ENCODE results near the gene ZNF777. TPM values are rescaled to one million over a fixed set of nuclear protein-coding genes. Genes with fewer than 3 reads are reported as not detected.
"Not testable (repeated sequence)": the region's sequence is repeated elsewhere in the genome, so short reads cannot be mapped to it uniquely, and the experiment has no call there.

The ZNF777 gene
- total RNA-seq, 1 experiment from 2014 or later, result 9.9 TPM

DNA sequence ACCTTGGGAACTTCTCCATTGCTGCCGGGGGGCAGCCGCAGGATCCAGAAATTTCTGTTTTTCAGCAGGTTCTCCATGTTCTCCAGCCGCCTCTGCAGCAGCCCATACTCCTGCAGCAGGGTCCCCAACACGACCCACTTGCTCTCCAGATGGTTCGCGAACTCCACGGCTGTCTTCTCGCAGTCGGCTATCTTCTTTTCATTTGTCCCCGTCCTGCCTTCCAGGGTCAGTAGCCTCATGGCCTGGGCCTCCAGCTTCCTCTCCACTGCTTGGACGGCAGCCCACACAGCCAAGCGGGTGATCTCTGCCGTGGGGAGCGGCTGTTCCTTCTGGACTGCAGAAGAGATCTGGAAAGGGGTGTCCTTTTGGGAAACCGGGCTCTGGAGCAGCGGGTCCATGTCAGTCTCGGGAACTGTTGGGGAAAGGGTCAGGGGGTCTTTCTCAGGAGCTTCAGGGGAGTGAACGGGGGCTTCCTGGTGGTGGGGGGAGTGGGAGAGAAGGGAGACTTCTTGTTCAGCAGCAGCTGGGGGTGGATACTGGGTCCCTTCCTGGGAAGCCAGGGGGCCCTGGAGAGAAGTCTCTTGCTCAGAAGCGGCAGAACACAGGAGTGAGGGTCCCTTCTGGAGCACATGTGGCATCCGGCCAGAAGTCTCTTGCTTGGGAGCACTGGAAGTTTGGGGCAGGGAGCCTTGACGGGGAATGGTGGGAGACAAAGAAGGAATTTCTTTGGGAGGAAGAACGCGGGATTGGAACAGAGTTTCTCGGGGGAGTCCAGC is 5.5 kb downstream of the ZNF777 start:
- no peak for DNase-seq (ENCODE audit: low spot score)

GRCh38 chr7:149454750-149455149 is 6.1 kb downstream of the ZNF777 start:
- no peak for DNase-seq (ENCODE audit: low spot score)

DNA sequence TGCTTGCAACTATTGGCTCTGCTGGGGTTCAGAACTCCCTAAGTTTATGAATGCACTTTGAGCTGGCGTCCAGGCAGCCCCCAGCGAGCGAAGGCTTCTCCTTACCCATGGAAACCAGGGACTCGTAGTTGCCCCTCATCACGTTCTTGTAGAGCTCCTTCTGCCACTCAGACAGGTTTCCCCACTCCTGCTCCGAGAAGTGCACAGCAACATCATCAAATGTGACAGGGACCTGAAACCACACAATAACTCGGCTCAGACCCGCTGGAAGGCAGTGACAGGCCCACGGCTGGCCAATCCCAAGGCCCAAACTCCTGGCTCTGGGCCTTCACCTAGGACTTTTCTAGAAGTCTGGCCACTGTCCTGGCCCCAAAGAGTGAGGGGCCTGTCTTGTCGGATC is 6.9 kb downstream of the ZNF777 start:
- DNase-seq (ENCODE audit: low spot score), result no peak

- no peak for DNase-seq (ENCODE audit: low spot score)
Measured at GRCh38 chr7:149450821-149451220, 10.0 kb downstream of the ZNF777 start.

- DNase-seq (ENCODE audit: low spot score), result no peak
Measured at GRCh38 chr7:149449897-149450296, 11.0 kb downstream of the ZNF777 start.

GRCh38 chr7:149448961-149449360 is 11.9 kb downstream of the ZNF777 start:
- DNase-seq (ENCODE audit: low spot score), result no peak

DNA sequence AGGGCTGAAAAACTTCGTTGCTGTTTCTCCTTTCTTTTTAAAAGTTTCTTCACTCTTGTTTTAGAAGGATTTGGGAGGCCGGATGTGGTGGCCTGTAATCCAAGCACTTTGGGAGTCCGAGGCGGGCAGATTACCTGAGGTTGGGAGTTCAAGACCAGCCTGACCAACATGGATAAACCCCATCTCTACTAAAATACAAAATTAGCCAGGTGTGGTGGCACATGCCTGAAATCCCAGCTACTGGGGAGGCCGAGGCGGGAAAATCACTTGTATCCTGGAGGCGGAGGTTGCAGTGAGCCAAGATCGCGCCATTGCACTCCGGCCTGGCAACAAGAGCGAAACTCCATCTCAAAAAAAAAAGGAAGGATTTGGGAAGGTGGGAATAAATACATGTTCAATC is 14.8 kb downstream of the ZNF777 start:
- DNase-seq (ENCODE audit: low spot score), result not testable (repeated sequence)

DNA sequence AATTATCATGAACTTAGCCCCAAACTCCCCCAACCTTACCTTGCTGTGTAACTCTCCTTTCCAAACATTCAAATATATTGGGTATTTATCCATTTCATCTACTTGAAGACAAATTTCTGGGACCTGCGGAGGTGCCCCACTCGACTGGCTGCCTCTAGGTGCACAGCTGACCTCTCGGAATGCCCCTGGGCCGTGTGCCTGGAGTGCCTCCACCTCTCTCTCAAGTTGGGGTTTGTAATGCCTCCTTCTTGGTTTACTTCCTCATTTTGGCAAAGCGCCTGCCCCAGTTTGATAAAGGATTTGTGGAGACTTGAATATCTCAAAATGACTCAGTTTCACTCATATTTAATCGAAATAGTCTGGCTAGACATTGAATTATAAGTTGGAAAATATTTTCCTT is 16.6 kb downstream of the ZNF777 start:
- no peak for DNase-seq (ENCODE audit: low spot score)

GRCh38 chr7:149443523-149443922 is 17.3 kb downstream of the ZNF777 start:
- no peak for DNase-seq (ENCODE audit: low spot score)

GRCh38 chr7:149442924-149443323 is 17.9 kb downstream of the ZNF777 start:
- DNase-seq (ENCODE audit: low spot score), result no peak

- DNase-seq (ENCODE audit: low spot score), result no peak
Measured at GRCh38 chr7:149440222-149440621, 20.6 kb downstream of the ZNF777 start.

DNA sequence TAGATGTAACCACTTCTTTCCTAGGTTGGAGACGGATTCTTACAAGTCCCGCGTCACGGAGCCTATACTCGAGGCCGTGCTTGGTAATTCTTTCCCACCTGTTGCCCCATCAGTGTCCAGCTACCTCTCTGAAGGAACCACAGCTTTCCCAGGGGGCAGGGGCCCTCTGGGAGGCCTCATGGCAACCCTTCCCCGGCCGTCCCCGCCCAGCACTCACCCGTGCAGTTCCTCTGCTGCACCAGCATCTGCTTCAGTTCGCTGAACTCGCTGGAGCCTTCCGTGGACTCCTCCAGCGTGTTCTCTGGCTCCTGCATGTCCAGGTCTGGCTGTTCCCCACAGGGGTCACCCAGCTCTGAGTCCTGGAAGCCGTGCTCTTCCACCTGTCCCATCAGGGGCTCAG is 24.5 kb downstream of the ZNF777 start:
- no peak for DNase-seq (ENCODE audit: low spot score)

GRCh38 chr7:149433124-149433523 is 27.7 kb downstream of the ZNF777 start:
- no peak for DNase-seq (ENCODE audit: low spot score)

DNA sequence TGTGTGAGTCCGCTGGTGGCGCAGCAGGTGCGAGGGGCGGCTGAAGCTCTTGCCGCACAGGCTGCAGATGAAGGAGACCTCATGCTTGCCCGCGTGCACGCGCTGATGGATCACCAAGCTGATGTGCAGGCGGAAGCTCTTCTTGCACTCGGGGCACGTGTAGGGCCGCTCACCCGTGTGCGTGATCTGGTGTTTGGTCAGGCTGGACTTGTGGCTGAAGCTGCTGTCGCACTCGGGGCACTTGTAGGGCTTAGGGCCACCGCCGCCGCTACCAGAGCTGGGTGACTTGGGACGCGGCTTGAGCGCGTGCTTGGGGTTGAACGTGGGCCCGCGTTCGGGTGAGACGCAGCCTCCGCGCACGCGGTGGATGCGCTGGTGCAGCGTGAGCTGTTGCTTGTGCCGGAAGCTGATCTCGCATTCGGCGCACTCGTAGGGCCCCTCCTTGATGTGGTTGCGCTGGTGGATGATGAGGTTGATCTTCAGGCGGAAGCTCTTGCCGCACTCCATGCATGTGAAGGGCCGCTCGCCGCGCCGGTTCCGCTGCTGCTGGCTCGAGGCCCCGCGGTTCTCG is 28.7 kb downstream of the ZNF777 start:
- no peak for DNase-seq (ENCODE audit: low spot score)

- DNase-seq (ENCODE audit: low spot score), result no peak
Measured at GRCh38 chr7:149431486-149432120, 29.3 kb downstream of the ZNF777 start.

- no peak for DNase-seq (ENCODE audit: low spot score)
Measured at GRCh38 chr7:149430192-149430591, 30.7 kb downstream of the ZNF777 start.

DNA sequence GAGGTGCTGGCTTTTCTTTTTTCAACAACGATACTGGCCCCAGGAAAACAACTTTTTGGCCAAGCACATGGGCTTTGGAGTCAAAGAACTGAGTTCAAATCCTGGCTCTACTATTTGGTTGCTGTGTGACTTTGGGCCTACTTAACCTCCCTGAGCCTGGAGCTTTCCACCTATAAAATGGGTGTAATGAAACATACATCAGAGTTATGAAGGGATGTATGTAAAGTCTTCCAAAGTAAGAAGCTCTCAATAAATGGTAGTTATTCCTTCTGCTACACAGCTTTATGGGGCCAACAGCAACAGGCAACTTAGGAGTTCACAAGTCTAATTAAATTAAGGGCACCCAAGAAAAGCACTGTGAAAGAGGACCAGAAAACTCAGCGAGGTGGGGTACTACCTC is 33.0 kb downstream of the ZNF777 start:
- no peak for DNase-seq (ENCODE audit: low spot score)

DNA sequence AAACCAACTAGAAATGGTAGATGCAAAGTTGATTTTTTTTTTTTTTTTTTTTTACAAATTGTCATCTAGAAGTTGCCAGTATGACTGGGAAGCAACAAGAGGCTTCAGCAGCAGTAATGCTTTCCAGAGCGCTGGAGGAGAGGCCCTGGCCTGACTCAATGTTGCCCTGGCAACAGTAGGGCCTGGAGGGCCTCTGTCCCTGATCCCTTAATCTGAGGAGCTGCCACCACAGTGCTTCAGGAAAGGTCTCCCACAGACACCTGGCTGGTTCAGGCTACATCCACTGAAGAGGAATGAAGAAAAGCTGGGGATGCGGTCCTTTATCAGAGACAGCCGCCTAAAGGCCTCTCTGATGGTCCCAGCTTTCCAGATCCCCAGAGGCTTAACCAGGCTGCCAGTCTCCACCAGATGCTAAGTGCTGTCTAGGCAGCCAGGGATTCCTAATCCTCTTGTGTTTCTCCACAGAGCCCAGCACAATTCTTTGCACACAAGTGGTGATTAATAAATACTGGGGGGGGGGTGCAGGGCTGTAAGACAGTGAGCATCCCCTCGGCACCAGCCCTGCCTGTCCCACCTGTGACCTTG is 33.7 kb downstream of the ZNF777 start:
- no peak for DNase-seq (ENCODE audit: low spot score)

GRCh38 chr7:149423449-149424110 is 37.3 kb downstream of the ZNF777 start:
- no peak for DNase-seq (ENCODE audit: low spot score)

GRCh38 chr7:149422914-149423301 is 38.0 kb downstream of the ZNF777 start:
- DNase-seq (ENCODE audit: low spot score), result no peak

GRCh38 chr7:149422162-149422913 is 38.5 kb downstream of the ZNF777 start:
- peak; percentile 93 for DNase-seq (ENCODE audit: low spot score)
